ENCODE measurements around the gene SNX25.

SNX25 gene

GRCh38 chr4:185269286-185269685, 59.9 kb downstream of the SNX25 start:
- no peak for DNase-seq

GRCh38 chr4:185270037-185270436, 60.6 kb downstream of the SNX25 start:
- DNase-seq = no peak

- no peak for DNase-seq
Measured at GRCh38 chr4:185270885-185271284, 61.5 kb downstream of the SNX25 start.

GRCh38 chr4:185272245-185272644, 62.8 kb downstream of the SNX25 start:
- DNase-seq = no peak

GRCh38 chr4:185275501-185275900, 66.1 kb downstream of the SNX25 start:
- no peak for DNase-seq

GRCh38 chr4:185276036-185276435, 66.6 kb downstream of the SNX25 start:
- no peak for DNase-seq

- DNase-seq = no peak
Measured at GRCh38 chr4:185278716-185279115, 69.3 kb downstream of the SNX25 start.

- no peak for DNase-seq
Measured at GRCh38 chr4:185280608-185281007, 71.2 kb downstream of the SNX25 start.

- no peak for DNase-seq
Measured at GRCh38 chr4:185282968-185283367, 73.6 kb downstream of the SNX25 start.

GRCh38 chr4:185283723-185284122, 74.3 kb downstream of the SNX25 start:
- DNase-seq = no peak

- DNase-seq = no peak
Measured at GRCh38 chr4:185285632-185286393, 76.4 kb downstream of the SNX25 start.

- no peak for DNase-seq
Measured at GRCh38 chr4:185286571-185286970, 77.2 kb downstream of the SNX25 start.

GRCh38 chr4:185287031-185287430, 77.6 kb downstream of the SNX25 start:
- no peak for DNase-seq

GRCh38 chr4:185290018-185290607, 80.7 kb downstream of the SNX25 start:
- no peak for DNase-seq

- no peak for DNase-seq
Measured at GRCh38 chr4:185290656-185291055, 81.3 kb downstream of the SNX25 start.

GRCh38 chr4:185293202-185293601, 83.8 kb downstream of the SNX25 start:
- DNase-seq = no peak

- DNase-seq = no peak
Measured at GRCh38 chr4:185296665-185297460, 87.5 kb downstream of the SNX25 start.

GRCh38 chr4:185298728-185299430, 89.5 kb downstream of the SNX25 start:
- no peak for DNase-seq

- DNase-seq = no peak
Measured at GRCh38 chr4:185304541-185304940, 95.1 kb downstream of the SNX25 start.

- no peak for DNase-seq
Measured at GRCh38 chr4:185304944-185305690, 95.7 kb downstream of the SNX25 start.

- DNase-seq = no peak
Measured at GRCh38 chr4:185305979-185306442, 96.6 kb downstream of the SNX25 start.

Measured in activated CD4-positive, alpha-beta T cell treated with anti-CD3 and anti-CD28 coated beads for 1 hour (primary cell).